Uterus (tissue), 2 donors: Measurements from ENCODE around the gene EIPR1.

Experiments
- POLR2A ChIP-seq, 2 donors: fragments of 450-650 bp; IDR thresholded peaks; one replicate each; pipeline ENCODE4 v1.6.1; 2016; ENCODE audit warnings: antibody characterized with exemption in 2 of 2, mild to moderate bottlenecking in 1 of 2, moderate library complexity in 1 of 2
- TF ChIP-seq, protein P1 (sequence below), 4 experiments: fragments of 200-600 bp in 2 of 4; fragments of 450-650 bp in 2 of 4; sonication (generic) in 2 of 4; IDR thresholded peaks; one replicate each; pipeline ENCODE4 v1.5.1; 2016 to 2019; ENCODE audit warnings: antibody characterized with exemption in 4 of 4, mild to moderate bottlenecking in 2 of 4, moderate library complexity in 1 of 4

DNA sequence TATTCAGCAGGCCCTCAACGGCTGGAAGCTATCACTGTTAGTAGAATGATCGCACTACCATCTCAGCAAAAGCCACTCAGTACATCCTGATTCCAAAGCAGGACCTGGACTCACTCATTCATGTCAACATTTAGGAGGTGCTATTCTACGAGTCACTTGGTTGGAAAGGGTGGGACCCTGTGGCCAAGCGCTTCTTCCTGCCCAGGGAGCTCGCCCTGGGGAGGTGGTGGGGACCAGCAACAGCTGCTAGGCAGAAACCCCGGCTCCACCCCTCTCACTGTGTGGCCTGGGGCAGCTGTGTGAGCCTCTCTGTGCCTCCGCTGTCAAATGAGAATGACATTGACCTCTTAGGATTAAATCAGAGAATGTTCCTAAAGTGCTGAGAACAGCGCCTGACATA is 231.4 kb downstream of the EIPR1 start:
- TF ChIP-seq, protein P1, sequence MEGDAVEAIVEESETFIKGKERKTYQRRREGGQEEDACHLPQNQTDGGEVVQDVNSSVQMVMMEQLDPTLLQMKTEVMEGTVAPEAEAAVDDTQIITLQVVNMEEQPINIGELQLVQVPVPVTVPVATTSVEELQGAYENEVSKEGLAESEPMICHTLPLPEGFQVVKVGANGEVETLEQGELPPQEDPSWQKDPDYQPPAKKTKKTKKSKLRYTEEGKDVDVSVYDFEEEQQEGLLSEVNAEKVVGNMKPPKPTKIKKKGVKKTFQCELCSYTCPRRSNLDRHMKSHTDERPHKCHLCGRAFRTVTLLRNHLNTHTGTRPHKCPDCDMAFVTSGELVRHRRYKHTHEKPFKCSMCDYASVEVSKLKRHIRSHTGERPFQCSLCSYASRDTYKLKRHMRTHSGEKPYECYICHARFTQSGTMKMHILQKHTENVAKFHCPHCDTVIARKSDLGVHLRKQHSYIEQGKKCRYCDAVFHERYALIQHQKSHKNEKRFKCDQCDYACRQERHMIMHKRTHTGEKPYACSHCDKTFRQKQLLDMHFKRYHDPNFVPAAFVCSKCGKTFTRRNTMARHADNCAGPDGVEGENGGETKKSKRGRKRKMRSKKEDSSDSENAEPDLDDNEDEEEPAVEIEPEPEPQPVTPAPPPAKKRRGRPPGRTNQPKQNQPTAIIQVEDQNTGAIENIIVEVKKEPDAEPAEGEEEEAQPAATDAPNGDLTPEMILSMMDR (IDR thresholded peaks at IDR 0.05), result no peak
- TF ChIP-seq POLR2A (IDR thresholded peaks at IDR 0.05), result no peak
